Mesodermal cell (in vitro differentiated cells): ENCODE results near the gene DEFB118. TPM values are rescaled to one million over a fixed set of nuclear protein-coding genes. Genes with fewer than 3 reads are reported as not detected.
"Not testable (repeated sequence)": the region's sequence is repeated elsewhere in the genome, so short reads cannot be mapped to it uniquely, and the experiment has no call there.

Source experiments
- H3K27ac ChIP-seq: 2 replicates; pipeline ENCODE4 v1.7.0; 2013; ENCODE audit warnings: mild to moderate bottlenecking, low read depth, low read length, moderate library complexity; ENCODE audit not compliant: severe bottlenecking
- H3K36me3 ChIP-seq: 2 replicates; pipeline ENCODE4 v1.7.1; 2013; ENCODE audit warnings: mild to moderate bottlenecking, low read length, moderate library complexity; ENCODE audit not compliant: control insufficient read depth, insufficient read depth
- H3K4me1 ChIP-seq: one replicate; pipeline ENCODE4 v1.7.1; 2013; ENCODE audit warnings: mild to moderate bottlenecking, low read length; ENCODE audit not compliant: insufficient read depth, control insufficient read depth, poor library complexity, severe bottlenecking
- H3K4me3 ChIP-seq: 2 replicates; pipeline ENCODE4 v1.7.0; 2013; ENCODE audit warnings: low read length, control low read depth, mild to moderate bottlenecking; ENCODE audit not compliant: insufficient read depth, poor library complexity, severe bottlenecking; ENCODE audit errors: extremely low read depth
- H3K9me3 ChIP-seq: 2 replicates; pipeline ENCODE4 v1.7.1; 2013; ENCODE audit warnings: mild to moderate bottlenecking, low read length, moderate library complexity; ENCODE audit not compliant: control insufficient read depth
- WGBS, 2 experiments: methylation state at CpG; one replicate each; pipeline ENCODE4 v1.1.5; 2013; ENCODE audit warnings: missing lambda C conversion rate in 2 of 2; ENCODE audit not compliant: insufficient coverage in 2 of 2; 5-methylcytosine and 5-hydroxymethylcytosine counted together
- polyA plus RNA-seq, 2 experiments: library from polyadenylated mRNA; stranded (reverse); fragments of 50-300 nt; gene quantifications; one replicate each; pipeline ENCODE4 v1.2.3, GENCODE V29; 2013

The DEFB118 gene, protein sequence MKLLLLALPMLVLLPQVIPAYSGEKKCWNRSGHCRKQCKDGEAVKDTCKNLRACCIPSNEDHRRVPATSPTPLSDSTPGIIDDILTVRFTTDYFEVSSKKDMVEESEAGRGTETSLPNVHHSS
- not detected for polyA plus RNA-seq (2013, experiment 1 of 2)
- polyA plus RNA-seq (2013, experiment 2 of 2), result not detected

DNA sequence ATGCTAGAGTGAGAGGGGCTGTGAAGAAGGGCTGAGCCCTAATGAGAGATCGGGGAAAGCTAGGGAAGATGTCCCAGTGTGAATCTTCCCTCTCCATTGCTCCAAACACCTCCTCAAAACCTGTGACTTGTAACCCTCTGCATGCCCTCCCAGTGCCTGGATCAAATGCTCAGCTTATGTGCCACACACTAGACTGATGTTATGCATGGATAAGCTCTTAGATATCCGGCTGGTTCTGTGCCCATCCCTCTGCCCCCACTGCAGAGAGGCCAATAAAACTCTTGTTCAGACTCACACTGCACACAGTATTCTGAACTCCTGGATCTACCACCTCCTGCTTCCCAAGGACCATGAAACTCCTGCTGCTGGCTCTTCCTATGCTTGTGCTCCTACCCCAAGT lies at the start of gene DEFB118:
Gene DEFB118, plus strand, starts transcription at position 301 of the 400 bp plus-strand sequence. Its CDS starts 50 bp downstream, at position 351.
- 63 to 71% methylated on average over 2 of the region's 2 CpGs for WGBS, 2 experiments
- no peaks in the 10 kb centered on the region for H3K4me1 ChIP-seq

DNA sequence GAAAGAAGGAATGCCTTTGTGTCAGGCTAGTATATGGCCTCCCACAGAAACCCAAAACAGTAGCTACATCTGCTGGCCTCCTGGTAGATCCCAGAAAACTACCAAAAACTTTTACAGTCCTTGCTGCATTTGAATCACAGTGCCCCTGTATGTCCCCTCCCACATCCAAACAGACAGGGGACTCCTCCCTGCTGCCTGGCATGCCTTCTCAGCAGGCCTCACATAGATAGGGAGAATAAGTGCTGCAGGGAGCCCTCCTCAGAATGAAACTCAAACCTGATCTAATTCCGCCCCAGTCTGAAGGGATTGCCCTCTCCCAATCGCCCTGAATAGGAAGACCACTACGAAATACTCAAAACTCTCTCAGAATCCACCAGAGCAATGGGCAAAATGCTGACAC lies 45.9 kb upstream of the DEFB118 start:
- H3K4me1 ChIP-seq, result no peaks in the 10 kb centered on the region
- peaks cover 48% of the 10 kb centered on the region for H3K9me3 ChIP-seq
- WGBS, 2 experiments, result 44 to 100% methylated on average over 1 to 3 of the region's 3 CpGs

More for the DNA sequence above, at the start of gene DEFB118:
- Histone ChIP-seq H3K27ac (no peak within 1 kb of the TSS), H3K4me3 (no peak within 1 kb of the TSS), H3K36me3 (no peaks in the 10 kb centered on the region), H3K9me3 (peaks cover 36% of the 10 kb centered on the region)

DNA sequence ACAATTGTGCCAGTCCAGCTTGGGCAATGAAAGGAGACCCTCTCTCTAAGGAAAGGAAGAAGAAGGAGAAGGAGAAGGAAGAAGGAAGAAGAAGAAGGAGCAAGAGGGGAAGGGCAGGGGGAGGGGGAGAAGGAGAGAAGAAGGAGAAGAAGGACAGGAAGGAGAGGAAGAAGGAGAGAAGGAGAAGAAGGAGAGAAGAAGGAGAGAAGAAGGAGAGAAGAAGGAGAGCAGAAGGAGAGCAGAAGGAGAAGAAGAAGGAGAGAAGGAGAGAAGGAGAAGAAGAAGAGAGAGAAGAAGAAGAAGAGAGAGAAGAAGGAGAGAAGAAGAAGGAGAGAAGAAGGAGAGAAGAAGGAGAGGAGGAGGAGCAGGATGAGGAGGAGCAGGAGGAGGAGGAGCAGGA lies 37.5 kb upstream of the DEFB118 start:
- Histone ChIP-seq H3K4me3 (no peak overlapping the region), H3K4me1 (no peaks in the 10 kb centered on the region), H3K36me3 (no peaks in the 10 kb centered on the region), H3K9me3 (peaks cover 29% of the 10 kb centered on the region), H3K27ac (no peak overlapping the region)

More for the DNA sequence above, 45.9 kb upstream of the DEFB118 start:
- Histone ChIP-seq H3K4me3 (no peak overlapping the region), H3K27ac (no peak overlapping the region), H3K36me3 (no peaks in the 10 kb centered on the region)

DNA sequence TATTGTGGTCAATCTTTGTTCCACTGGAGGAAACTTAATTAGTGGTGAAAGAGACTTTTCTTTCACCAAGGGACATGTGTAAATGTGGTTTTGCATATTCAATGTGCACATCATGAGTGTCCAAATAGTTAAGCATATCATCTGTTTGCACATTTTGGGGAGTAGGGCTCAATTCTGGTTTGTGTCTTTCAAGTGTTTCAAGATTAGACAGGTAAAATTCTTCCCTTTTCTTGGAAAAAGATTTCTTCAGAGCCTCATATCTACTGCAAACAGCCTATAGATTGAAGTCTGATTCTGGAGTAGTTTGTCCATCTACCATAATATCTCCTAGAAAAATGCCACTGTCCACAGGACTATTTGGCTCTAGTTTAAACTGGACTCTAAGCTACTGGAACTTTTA lies 26.9 kb upstream of the DEFB118 start:
- no peak overlapping the region for H3K27ac ChIP-seq
- peaks cover 52% of the 10 kb centered on the region for H3K9me3 ChIP-seq
- H3K36me3 ChIP-seq, result no peaks in the 10 kb centered on the region
- H3K4me3 ChIP-seq, result no peak overlapping the region
- no peaks in the 10 kb centered on the region for H3K4me1 ChIP-seq

DNA sequence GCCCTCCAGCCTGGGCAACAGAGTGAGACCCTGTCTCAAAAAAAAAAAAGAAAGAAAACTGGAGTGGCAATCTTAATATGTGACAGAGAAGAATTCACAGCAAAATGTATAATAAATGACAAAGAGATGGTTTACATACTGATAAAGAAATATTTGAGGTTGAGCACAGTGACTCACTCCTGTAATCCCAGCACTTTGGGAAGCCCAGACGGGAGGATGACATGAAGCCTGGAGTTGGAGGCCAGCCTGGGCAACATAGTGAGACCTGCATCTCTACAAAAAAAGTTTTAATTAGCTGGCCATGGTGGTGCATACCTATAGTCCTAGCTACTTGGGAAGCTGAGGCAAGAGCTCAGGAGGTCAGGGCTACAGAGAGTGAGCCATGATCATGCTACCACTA lies 12.4 kb upstream of the DEFB118 start:
- Histone ChIP-seq H3K4me3 (no peak overlapping the region), H3K36me3 (no peaks in the 10 kb centered on the region)

DNA sequence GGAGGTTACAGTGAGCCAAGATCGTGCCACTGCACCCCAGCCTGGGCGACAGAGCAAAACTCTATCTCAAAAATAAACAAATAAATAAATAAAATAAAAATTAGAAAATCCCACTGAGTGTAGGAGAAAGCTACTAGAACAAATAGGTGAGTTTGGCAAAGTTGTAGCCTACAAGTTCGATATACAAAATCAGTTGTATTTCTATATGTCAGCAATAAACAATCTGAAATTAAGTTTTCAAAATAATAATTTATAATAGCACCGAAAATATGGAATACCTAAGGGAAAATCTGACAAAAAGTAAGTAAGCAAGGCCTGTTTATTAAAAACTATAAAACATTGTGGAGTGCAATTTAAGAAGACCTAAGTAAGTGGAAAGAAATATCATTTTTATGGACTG lies 5.1 kb upstream of the DEFB118 start:
- peaks cover 31% of the 10 kb centered on the region for H3K9me3 ChIP-seq
- H3K27ac ChIP-seq, result no peak overlapping the region
- H3K4me3 ChIP-seq, result no peak overlapping the region
- no peaks in the 10 kb centered on the region for H3K36me3 ChIP-seq
- no peaks in the 10 kb centered on the region for H3K4me1 ChIP-seq
- WGBS, 2 experiments, result no CpG with 5 or more reads among the region's 4 CpGs

More for the DNA sequence above, 12.4 kb upstream of the DEFB118 start:
- H3K27ac ChIP-seq, result no peak overlapping the region
- H3K4me1 ChIP-seq, result no peaks in the 10 kb centered on the region
- 17 to 57% methylated on average over 1 of the region's 1 CpG for WGBS, 2 experiments
- H3K9me3 ChIP-seq, result peaks cover 41% of the 10 kb centered on the region

DNA sequence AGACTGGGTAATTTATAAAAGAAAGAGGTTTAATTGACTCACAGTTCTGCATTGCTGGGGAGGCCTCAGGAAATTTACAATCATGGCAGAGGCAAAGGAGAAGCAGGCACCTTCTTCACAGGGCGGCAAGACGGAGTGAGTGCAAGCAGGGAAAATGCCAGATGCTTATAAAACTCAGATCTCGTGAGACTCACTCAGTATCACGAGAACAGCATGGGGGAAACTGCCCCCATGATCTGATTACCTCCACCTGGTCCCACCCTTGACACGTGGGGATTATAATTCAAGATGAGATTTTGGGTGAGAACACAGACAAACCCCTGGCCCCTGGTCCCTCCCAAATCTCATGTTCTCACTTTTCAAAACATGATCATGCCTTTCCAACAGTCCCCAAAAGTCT lies 4.1 kb upstream of the DEFB118 start:
- H3K9me3 ChIP-seq, result peaks cover 37% of the 10 kb centered on the region
- not testable (repeated sequence) for H3K36me3 ChIP-seq, H3K4me1 ChIP-seq, H3K27ac ChIP-seq, H3K4me3 ChIP-seq
- WGBS, 2 experiments, result 53 to 72% methylated on average over 2 to 3 of the region's 5 CpGs

DNA sequence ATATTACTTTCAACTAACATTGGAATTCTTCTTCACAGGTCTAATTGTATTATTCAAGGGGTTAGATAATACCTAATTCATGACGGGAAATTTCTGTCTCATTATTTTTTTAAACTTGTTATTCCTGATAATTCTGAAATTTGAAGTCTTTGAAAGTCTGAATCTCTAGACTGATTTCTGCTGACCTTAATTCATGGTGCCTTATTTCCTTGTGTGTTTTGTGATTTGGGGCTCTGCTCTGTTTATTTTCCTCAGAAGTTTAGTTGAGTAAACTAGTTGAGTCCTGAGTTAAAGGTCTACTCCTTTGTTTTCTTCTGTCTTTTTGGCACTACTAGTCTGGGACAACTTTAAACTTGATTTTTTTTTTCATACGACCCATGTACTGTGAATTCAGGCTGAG lies 5.9 kb downstream of the DEFB118 start:
- peaks cover 38% of the 10 kb centered on the region for H3K9me3 ChIP-seq
- no CpG with 5 or more reads among the region's 2 CpGs for WGBS, 2 experiments
- H3K36me3 ChIP-seq, result no peaks in the 10 kb centered on the region
- no peak overlapping the region for H3K27ac ChIP-seq
- H3K4me1 ChIP-seq, result no peaks in the 10 kb centered on the region
- no peak overlapping the region for H3K4me3 ChIP-seq

DNA sequence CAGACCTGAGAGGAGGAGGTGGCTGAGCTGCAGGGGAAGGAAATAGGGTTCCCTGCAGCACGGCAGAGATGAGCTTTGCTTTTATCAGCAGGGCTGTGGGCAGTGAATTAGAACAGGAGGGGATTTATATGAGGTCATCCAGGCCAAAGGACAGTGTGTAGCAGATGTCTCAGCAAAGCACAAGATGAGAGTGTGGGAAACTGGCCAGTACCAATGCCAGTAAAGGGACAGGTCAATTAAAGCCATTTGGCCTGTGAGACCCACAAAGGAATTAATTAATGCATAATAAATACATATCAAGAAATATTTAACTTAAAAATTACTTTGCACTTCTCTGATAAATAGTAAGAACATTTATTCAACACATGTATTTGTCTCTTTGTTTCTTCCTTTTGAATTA lies 22.1 kb downstream of the DEFB118 start, which contains the start of gene DEFB119:
Gene DEFB119, minus strand, starts transcription at position 101 of the 400 bp plus-strand sequence. CDS start 107 bp downstream, outside the sequence.
- Histone ChIP-seq H3K36me3 (no peaks in the 10 kb centered on the region), H3K4me1 (no peaks in the 10 kb centered on the region), H3K9me3 (peaks cover 70% of the 10 kb centered on the region), H3K4me3 (no peak within 1 kb of the TSS), H3K27ac (no peak within 1 kb of the TSS)
- WGBS, 2 experiments, result 43 to 57% methylated on average over 1 of the region's 1 CpG

DNA sequence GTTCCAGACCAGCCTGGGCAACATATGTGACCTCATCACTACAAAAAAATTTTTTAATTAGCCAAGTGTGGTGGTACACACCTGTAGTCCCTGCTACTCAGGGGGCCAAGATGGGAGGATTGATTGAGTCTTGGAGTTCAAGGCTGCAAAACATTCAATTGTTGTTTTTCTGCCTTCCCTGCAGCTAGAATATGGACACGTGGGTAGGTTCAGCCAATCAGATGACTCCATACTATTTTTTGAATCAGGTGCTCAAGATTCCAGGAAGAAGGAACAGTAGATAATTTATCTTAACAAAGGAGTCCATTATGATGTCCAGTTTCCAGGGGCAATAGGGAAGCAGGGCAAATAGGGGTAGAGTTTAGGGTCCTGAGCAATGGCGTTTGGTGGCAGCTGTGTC lies 24.4 kb downstream of the DEFB118 start:
- H3K4me3 ChIP-seq, result no peak overlapping the region
- 43% methylated on average over 1 of the region's 2 CpGs; no CpG with 5 or more reads in 1 of the 2 experiments for WGBS, 2 experiments
- peaks cover 60% of the 10 kb centered on the region for H3K9me3 ChIP-seq
- no peaks in the 10 kb centered on the region for H3K36me3 ChIP-seq
- no peaks in the 10 kb centered on the region for H3K4me1 ChIP-seq
- no peak overlapping the region for H3K27ac ChIP-seq

DNA sequence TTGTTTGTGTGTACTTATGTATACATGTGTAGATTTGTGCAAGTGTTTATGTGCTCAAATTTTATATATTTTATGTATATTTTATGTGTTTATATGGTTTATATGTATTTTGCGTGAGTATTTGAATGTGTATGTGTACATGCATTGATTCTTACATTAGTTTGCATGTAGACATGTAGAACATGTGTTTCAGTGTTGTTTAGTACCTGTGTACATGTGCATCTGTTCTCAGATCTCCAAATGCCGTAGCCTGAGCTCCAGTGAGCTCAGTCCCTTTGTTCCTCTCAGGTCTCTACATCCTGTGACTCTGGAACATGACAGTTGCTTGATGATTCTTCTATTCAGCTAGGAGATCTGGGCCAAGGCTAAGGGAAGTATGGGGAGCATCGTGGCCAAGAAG lies 26.5 kb downstream of the DEFB118 start:
- WGBS, 2 experiments, result 28 to 32% methylated on average over 2 to 3 of the region's 3 CpGs
- Histone ChIP-seq H3K4me1 (no peaks in the 10 kb centered on the region), H3K4me3 (no peak overlapping the region), H3K9me3 (peaks cover 53% of the 10 kb centered on the region), H3K36me3 (no peaks in the 10 kb centered on the region), H3K27ac (no peak overlapping the region)
